Left lung (tissue), 10 donors: Measurements from ENCODE around the gene DDIT3. TPM values are rescaled to one million over a fixed set of nuclear protein-coding genes. Genes with fewer than 3 reads are reported as not detected.

Experiments
- ATAC-seq: fragments of 200-7000 bp; cut with Tn5 transposase; one replicate; pipeline ENCODE4 v1.9.1; 2020; ENCODE audit warnings: moderate library complexity
- DNase-seq, 4 donors: peaks; one replicate each; pipeline ENCODE4 v3.0.0-alpha.2; 2013 to 2020
- H3K27ac ChIP-seq, 2 donors: fragments of 200-600 bp; sonication (generic) in 1 of 2; one replicate each; pipeline versions ENCODE4 v1.5.0 to v1.8.0; 2020 to 2021
- H3K27me3 ChIP-seq, 2 donors: fragments of 200-600 bp; sonication (generic) in 1 of 2; one replicate each; pipeline versions ENCODE4 v1.5.0 to v1.8.0; 2020 to 2021
- H3K36me3 ChIP-seq, 2 donors: fragments of 200-600 bp; sonication (generic) in 1 of 2; one replicate each; pipeline versions ENCODE4 v1.5.0 to v1.8.0; 2020 to 2021
- H3K4me1 ChIP-seq, 2 donors: fragments of 200-600 bp; one replicate each; pipeline ENCODE4 v1.8.0; 2021
- H3K4me3 ChIP-seq, 2 donors: fragments of 200-600 bp; sonication (generic) in 1 of 2; one replicate each; pipeline versions ENCODE4 v1.5.0 to v1.8.0; 2020 to 2021; ENCODE audit warnings: mild to moderate bottlenecking in 1 of 2
- H3K9me3 ChIP-seq, 2 donors: fragments of 200-600 bp; sonication (generic) in 1 of 2; one replicate each; pipeline versions ENCODE4 v1.5.0 to v1.8.0; 2020 to 2021
- CTCF ChIP-seq, 2 donors: fragments of 200-600 bp; sonication (generic) in 1 of 2; IDR thresholded peaks; one replicate each; pipeline versions ENCODE4 v1.5.0 to v1.8.0; 2021; ENCODE audit warnings: antibody characterized with exemption in 2 of 2
- intact Hi-C, 2 donors: fragments of 100-400 bp; cut with DNase I; formaldehyde crosslinking; loops; one replicate each; pipeline versions ENCODE4 v1.11.2 to v1.14.2; 2022
- polyA plus RNA-seq, 6 donors: library from polyadenylated mRNA; unstranded; fragments of 120-200 nt; gene quantifications; one replicate each; pipeline ENCODE4 v1.2.1, GENCODE V29; 2013; ENCODE audit not compliant: insufficient read length in 6 of 6
- total RNA-seq, 2 donors: library from RNA; stranded (reverse); fragmentation: NEBNext Ultra II Directional; extraction: Animal tissue kit (Norgen Biotek cat#: 25700); gene quantifications; one replicate each; pipeline ENCODE4 v1.2.1, GENCODE V29; 2021
- donor health status: DM: no; HTN: yes; CAD: no.
- donor health status: DM: no; HTN: no; CAD: no.

The DDIT3 gene
- total and polyA plus RNA-seq, 8 donors = 16.4 to 29.4 (median 19.3) TPM

- Histone ChIP-seq H3K27ac (peak overlapping the region; percentile 71 to 95), H3K27me3 (peaks cover 24 to 49% of the 10 kb centered on the region in 2 donors), H3K4me3 (peak overlapping the region; percentile 22 to 64), H3K4me1 (peaks cover 0 to 66% of the 10 kb centered on the region in 2 donors), H3K36me3 (peaks cover 0 to 41% of the 10 kb centered on the region in 2 donors), H3K9me3 (no peaks in the 10 kb centered on the region)
- DNase-seq (peak in 2 of 4 donors; percentile 55 to 88), ATAC-seq (peak; percentile 27)
- intact Hi-C loops = no loop called here
- TF ChIP-seq CTCF (IDR thresholded peaks at IDR 0.05) = peak in 1 of 2 donors; percentile 37
These were observed 43.9 kb downstream of the DDIT3 start for GRCh38 chr12:57476162-57476992.

- Histone ChIP-seq H3K9me3 (no peaks in the 10 kb centered on the region), H3K27me3 (peaks cover 24 to 53% of the 10 kb centered on the region in 2 donors), H3K36me3 (peaks cover 0 to 50% of the 10 kb centered on the region in 2 donors), H3K4me3 (peak overlapping the region; percentile 9 to 64), H3K4me1 (peaks cover 0 to 65% of the 10 kb centered on the region in 2 donors), H3K27ac (peak overlapping the region in 1 of 2 donors; percentile 95)
- DNase-seq (peak in 2 of 4 donors; percentile 56 to 86), ATAC-seq (peak; percentile 35)
- TF ChIP-seq CTCF (IDR thresholded peaks at IDR 0.05) = no peak
- intact Hi-C loops = no loop called here
These were observed 44.8 kb downstream of the DDIT3 start for GRCh38 chr12:57475271-57476161.

GRCh38 chr12:57474862-57475261 lies 45.5 kb downstream of the DDIT3 start:
- no peak for TF ChIP-seq CTCF (IDR thresholded peaks at IDR 0.05)
- no peak for ATAC-seq
- Histone ChIP-seq H3K27me3 (peaks cover 24 to 55% of the 10 kb centered on the region in 2 donors), H3K36me3 (peaks cover 0 to 56% of the 10 kb centered on the region in 2 donors), H3K4me1 (peaks cover 0 to 65% of the 10 kb centered on the region in 2 donors), H3K4me3 (peak overlapping the region in 1 of 2 donors; percentile 64), H3K27ac (no peak overlapping the region), H3K9me3 (no peaks in the 10 kb centered on the region)
- DNase-seq = no peak
- intact Hi-C loops = no loop called here

GRCh38 chr12:57474430-57474829 lies 45.9 kb downstream of the DDIT3 start:
- DNase-seq = no peak
- intact Hi-C loops = no loop called here
- no peaks in the 10 kb centered on the region for H3K9me3 ChIP-seq
- peaks cover 0 to 61% of the 10 kb centered on the region in 2 donors for H3K36me3 ChIP-seq
- no peak for ATAC-seq
- no peak for TF ChIP-seq CTCF (IDR thresholded peaks at IDR 0.05)
- H3K4me3 ChIP-seq = no peak overlapping the region
- peaks cover 0 to 65% of the 10 kb centered on the region in 2 donors for H3K4me1 ChIP-seq
- H3K27ac ChIP-seq = no peak overlapping the region
- H3K27me3 ChIP-seq = peaks cover 24 to 58% of the 10 kb centered on the region in 2 donors
